ENCODE measurements around the gene QRICH1. TPM values are rescaled to one million over a fixed set of nuclear protein-coding genes. Genes with fewer than 3 reads are reported as not detected.

Gene QRICH1
- total and polyA plus RNA-seq, 2 of the 13 experiments (the other 11 are each of a cell fraction or from before 2014, with no cell fraction given) = 52.6 to 102 TPM

DNA sequence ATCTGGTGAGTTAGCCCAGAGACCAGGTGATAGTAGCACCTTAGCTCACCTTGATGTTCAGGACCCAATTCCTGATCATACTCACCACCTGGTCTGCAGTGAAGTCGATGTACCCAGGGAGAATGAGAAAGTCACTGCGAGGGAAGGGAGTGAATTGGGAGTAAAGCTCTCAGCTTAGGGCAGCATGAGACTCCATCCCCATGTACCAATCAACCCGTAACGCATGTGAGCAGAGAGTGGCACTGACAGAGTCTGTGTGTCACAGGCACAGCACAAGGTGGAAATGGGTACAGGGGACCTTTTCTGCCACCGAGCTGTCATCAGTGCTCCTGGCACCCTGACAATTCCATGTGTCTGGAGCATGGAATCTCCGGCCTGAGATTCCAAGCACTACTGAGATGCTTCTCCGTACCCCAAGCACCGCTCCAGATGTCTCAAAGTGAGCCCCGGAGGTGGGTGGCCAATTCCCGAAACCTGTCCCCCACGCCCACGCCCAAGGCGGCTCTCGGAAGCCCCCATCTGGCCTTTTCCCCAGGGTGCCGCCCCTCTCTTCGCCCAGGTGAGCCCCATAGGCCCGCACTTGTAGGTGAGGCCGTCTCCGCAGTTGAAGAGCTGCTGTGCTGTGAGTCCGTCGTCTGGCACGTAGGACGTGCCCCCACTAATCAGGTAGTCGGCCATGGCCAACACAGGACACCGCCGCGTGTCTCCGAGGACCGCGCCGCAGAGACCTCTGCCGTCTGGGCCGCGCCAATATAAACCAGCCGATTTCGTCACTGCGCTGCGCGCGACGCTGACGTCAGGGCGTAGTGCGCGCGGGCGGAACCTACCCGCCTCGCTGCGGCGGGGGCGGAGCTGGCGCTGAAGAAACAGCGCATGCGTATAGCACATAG is 65.0 kb downstream of the QRICH1 start, which contains the start of gene IMPDH2 (continued):
- TF ChIP-seq MTERF4 (CRISPR knock-in tag; IDR thresholded peaks at IDR 0.05) (peak; percentile 72; the same call in 1 of the 2 replicates), HNF1B (CRISPR knock-in tag; IDR thresholded peaks at IDR 0.05) (no peak; the same call in 1 of the 2 replicates), ZFX (CRISPR knock-in tag; IDR thresholded peaks at IDR 0.05; ENCODE audit: low read depth) (peak; percentile 97), PHF20 (CRISPR knock-in tag; IDR thresholded peaks at IDR 0.05) (peak; percentile 83), ZBTB20 (CRISPR knock-in tag; IDR thresholded peaks at IDR 0.05; ENCODE audit: borderline replicate concordance, low read depth) (0 out of 2 replicates have a peak, but pooled peaks have one; percentile 74), ZFP41 (CRISPR knock-in tag; IDR thresholded peaks at IDR 0.05; ENCODE audit: borderline replicate concordance) (no peak; the same call in 1 of the 2 replicates), ZNF260 (CRISPR knock-in tag; IDR thresholded peaks at IDR 0.05; ENCODE audit: borderline replicate concordance, low read depth) (no peak), SPEN (CRISPR knock-in tag; IDR thresholded peaks at IDR 0.05; ENCODE audit: low read depth) (peak; percentile 98), SOX6 (IDR thresholded peaks at IDR 0.05) (no peak), SOX6 (CRISPR knock-in tag; IDR thresholded peaks at IDR 0.05) (peak; percentile 71), ZBTB38 (CRISPR knock-in tag; IDR thresholded peaks at IDR 0.05) (peak; percentile 88; the same call in 1 of the 2 replicates), ZNF331 (CRISPR knock-in tag; IDR thresholded peaks at IDR 0.05) (peak; percentile 93), ZNF3 (CRISPR knock-in tag; IDR thresholded peaks at IDR 0.05) (no peak; the same call in 1 of the 2 replicates), CENPX (CRISPR knock-in tag; IDR thresholded peaks at IDR 0.05) (no peak), ZIK1 (CRISPR knock-in tag; IDR thresholded peaks at IDR 0.05; ENCODE audit: borderline replicate concordance, low read depth) (peak; percentile 79; the same call in 1 of the 2 replicates), SRSF4 (IDR thresholded peaks at IDR 0.05; ENCODE audit: low read depth, low read length, poor library complexity, severe bottlenecking) (no peak), ZSCAN30 (CRISPR knock-in tag; IDR thresholded peaks at IDR 0.05) (peak; percentile 58; the same call in 1 of the 2 replicates), GLMP (CRISPR knock-in tag; IDR thresholded peaks at IDR 0.05; ENCODE audit: borderline replicate concordance) (no peak)
- TF ChIP-seq, protein P1, sequence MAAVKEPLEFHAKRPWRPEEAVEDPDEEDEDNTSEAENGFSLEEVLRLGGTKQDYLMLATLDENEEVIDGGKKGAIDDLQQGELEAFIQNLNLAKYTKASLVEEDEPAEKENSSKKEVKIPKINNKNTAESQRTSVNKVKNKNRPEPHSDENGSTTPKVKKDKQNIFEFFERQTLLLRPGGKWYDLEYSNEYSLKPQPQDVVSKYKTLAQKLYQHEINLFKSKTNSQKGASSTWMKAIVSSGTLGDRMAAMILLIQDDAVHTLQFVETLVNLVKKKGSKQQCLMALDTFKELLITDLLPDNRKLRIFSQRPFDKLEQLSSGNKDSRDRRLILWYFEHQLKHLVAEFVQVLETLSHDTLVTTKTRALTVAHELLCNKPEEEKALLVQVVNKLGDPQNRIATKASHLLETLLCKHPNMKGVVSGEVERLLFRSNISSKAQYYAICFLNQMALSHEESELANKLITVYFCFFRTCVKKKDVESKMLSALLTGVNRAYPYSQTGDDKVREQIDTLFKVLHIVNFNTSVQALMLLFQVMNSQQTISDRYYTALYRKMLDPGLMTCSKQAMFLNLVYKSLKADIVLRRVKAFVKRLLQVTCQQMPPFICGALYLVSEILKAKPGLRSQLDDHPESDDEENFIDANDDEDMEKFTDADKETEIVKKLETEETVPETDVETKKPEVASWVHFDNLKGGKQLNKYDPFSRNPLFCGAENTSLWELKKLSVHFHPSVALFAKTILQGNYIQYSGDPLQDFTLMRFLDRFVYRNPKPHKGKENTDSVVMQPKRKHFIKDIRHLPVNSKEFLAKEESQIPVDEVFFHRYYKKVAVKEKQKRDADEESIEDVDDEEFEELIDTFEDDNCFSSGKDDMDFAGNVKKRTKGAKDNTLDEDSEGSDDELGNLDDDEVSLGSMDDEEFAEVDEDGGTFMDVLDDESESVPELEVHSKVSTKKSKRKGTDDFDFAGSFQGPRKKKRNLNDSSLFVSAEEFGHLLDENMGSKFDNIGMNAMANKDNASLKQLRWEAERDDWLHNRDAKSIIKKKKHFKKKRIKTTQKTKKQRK (IDR thresholded peaks at IDR 0.05; ENCODE audit: low read length) = no peak
- TF ChIP-seq, protein P2, sequence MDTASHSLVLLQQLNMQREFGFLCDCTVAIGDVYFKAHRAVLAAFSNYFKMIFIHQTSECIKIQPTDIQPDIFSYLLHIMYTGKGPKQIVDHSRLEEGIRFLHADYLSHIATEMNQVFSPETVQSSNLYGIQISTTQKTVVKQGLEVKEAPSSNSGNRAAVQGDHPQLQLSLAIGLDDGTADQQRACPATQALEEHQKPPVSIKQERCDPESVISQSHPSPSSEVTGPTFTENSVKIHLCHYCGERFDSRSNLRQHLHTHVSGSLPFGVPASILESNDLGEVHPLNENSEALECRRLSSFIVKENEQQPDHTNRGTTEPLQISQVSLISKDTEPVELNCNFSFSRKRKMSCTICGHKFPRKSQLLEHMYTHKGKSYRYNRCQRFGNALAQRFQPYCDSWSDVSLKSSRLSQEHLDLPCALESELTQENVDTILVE (CRISPR knock-in tag; IDR thresholded peaks at IDR 0.05) = peak; percentile 93

Measured in HepG2 (cell line).